Bronchial epithelial cell (primary cell): ENCODE data around the gene PAX9. TPM values are rescaled to one million over a fixed set of nuclear protein-coding genes. Genes with fewer than 3 reads are reported as not detected.
A peak's percentile ranks its signal among the peaks of the same experiment; 100 is the strongest.

ENCODE experiments used
- DNase-seq: peaks from one replicate; pipeline ENCODE4 v3.0.0-alpha.2; 2010; ENCODE audit warnings: low read depth
- FAIRE-seq: peaks from 2 replicates; lab custom pipeline; 2011; peaks lifted over from hg19 to GRCh38; lab: Jason Lieb, UNC
- H3K27me3 ChIP-seq: 2 replicates; pipeline ENCODE4 v1.5.1; 2011; ENCODE audit warnings: low read length; ENCODE audit not compliant: control insufficient read depth, insufficient read depth
- H3K36me3 ChIP-seq: 2 replicates; pipeline ENCODE4 v1.5.1; 2011; ENCODE audit warnings: low read length; ENCODE audit not compliant: control insufficient read depth, insufficient read depth
- H3K4me3 ChIP-seq: 2 replicates; pipeline ENCODE4 v1.5.1; 2011; ENCODE audit warnings: mild to moderate bottlenecking, low read depth, low read length, control low read depth
- total RNA-seq: library from RNA; depleted of rRNA; stranded (reverse); fragments of >200 nt; gene quantifications from 2 replicates; pipeline ENCODE4 v1.2.1, GENCODE V29; 2014
- TF ChIP-seq, protein P1 (sequence below): IDR thresholded peaks from 2 replicates; pipeline ENCODE4 v1.5.1; 2011; ENCODE audit warnings: mild to moderate bottlenecking, moderate library complexity, low read length, control low read depth, inconsistent platforms; ENCODE audit not compliant: insufficient read depth, severe bottlenecking

PAX9 gene
- total RNA-seq, 1 donor from 2014 or later, result 9.7 TPM

DNA sequence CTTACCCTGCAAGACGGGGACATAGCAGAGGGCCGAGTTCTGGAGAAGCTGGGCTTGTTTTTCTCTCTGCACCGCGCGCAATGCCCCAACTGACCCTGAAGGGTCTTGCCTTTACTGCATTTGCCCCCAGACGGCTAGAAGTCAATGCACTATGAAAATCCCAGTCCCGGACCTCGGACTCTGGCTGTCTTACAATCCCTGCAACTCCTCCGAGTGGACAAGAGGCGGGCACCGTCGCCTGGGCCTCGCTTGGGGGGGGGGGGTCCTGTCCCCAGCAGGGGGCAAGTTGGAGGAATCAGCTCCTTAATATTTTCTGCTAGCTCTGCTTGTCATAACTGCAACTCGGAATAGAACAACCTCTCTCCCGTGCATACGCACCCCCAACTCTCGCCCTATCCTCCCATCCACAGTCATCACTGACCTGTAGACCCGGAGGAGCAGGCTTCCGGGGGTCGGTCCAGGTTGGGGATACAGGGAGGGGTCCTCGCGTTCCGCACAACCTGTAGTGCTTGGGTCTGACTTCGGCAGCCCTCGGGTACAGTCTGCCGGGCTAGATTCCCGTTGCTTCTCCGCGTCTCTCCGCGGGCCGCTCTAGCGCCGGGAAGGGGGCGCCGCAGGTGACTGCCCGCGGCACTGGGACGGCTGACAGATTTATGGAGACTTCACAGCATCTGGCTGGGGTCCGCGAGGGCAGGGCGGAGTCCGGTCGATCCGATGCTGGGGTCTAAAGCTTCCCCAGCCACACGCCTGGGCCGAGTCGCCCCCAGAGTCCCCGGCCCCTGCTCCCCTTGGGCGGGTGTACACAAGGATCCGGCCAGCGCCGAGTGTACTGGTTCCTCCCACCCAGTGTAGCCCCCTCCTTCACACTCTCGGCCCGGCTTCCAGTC is 3.3 kb upstream of the PAX9 start:
- Histone ChIP-seq H3K4me3 (peak overlapping the region; percentile 41), H3K36me3 (peaks cover 2% of the 10 kb centered on the region), H3K27me3 (no peaks in the 10 kb centered on the region)
- no peak for DNase-seq
- TF ChIP-seq, protein P1, sequence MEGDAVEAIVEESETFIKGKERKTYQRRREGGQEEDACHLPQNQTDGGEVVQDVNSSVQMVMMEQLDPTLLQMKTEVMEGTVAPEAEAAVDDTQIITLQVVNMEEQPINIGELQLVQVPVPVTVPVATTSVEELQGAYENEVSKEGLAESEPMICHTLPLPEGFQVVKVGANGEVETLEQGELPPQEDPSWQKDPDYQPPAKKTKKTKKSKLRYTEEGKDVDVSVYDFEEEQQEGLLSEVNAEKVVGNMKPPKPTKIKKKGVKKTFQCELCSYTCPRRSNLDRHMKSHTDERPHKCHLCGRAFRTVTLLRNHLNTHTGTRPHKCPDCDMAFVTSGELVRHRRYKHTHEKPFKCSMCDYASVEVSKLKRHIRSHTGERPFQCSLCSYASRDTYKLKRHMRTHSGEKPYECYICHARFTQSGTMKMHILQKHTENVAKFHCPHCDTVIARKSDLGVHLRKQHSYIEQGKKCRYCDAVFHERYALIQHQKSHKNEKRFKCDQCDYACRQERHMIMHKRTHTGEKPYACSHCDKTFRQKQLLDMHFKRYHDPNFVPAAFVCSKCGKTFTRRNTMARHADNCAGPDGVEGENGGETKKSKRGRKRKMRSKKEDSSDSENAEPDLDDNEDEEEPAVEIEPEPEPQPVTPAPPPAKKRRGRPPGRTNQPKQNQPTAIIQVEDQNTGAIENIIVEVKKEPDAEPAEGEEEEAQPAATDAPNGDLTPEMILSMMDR, result no peak
- FAIRE-seq, result no peak

DNA sequence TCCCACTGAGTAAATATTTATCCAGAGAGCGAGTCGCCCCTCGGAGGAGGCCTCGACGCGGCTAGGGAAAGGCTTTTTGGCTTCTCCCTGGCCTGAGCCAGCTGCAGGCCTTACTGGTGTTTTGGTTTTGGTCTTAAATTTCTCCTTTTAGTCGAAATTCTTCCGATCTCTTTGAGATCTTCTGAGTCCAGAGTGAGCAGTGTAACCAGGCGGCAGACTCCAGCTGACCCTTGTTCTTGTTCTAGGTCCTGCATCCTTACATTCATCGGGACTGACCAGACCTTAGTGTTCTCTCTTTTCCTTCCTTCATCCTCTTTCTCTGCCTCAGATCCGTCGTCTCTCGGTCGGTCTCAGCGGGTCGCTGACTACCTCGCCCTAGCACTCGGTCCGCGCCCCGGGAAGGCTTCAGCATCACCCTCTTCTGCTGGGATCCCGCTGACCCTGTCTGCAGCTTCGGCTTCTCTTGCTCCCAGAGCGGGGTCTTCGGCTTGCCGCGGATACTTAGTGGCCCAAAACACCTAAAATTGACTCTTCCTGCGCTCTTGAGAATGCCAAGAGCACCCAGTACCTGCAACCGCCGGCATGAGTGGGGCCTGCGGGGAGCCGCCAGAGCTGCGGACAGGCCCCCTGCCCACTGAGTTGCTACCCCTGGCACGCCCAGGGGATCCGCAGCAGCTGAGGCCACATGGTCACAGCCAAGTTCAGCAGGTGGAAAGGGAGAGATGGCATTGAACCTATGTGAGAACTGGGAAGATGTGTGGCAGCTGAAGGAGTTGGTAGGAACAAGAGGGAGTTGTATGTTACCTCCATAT is 2.4 kb upstream of the PAX9 start:
- H3K27me3 ChIP-seq, result no peaks in the 10 kb centered on the region
- H3K4me3 ChIP-seq, result peak overlapping the region; percentile 41
- FAIRE-seq (no peak), DNase-seq (no peak)
- peaks cover 6% of the 10 kb centered on the region for H3K36me3 ChIP-seq
- TF ChIP-seq, protein P1, result no peak

DNA sequence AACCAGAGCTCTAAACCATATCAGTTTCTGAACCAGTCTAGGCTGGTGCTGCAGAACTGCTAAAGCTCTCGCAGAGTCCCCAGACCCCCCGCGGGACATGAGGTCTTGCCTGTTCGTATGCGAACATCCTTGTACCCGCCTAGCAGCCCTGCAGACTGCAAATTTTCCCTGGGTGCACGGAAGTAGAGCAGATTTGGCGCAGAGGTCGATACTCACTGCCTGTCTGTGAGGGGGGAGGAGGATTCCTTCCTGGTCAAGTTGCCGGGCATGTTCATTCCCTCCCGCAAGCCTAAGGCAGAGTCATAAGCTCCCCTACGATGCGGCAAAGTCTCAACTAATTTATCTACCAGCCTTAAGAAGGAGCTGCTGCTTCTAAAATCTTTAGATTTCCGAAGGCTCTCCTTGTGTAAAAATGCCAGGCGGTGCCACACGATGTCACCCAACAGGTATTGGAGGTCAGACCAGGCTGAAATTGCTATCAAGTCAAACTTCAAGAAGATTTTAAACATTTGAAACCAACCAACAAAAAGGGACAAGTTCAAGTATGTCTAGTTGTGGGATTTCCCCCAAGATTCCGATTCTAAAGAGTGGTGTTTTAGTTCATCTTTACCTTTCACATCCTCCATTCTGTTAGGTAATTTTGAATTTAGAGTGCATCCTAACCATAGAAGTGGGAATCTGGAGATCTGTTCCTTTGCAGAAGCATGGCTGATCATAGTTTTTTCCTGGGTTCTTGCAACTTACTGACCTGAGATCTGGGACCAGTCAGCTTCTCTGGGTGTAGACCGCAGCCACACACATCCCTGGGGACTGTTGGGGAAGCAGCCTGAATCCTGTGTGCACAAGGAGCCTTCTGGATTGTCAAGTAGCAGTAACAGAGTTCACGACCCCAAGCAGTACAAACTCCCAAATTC is 1.6 kb upstream of the PAX9 start:
- H3K27me3 ChIP-seq, result no peaks in the 10 kb centered on the region
- no peak for FAIRE-seq
- TF ChIP-seq, protein P1, result peak; percentile 10
- no peak overlapping the region for H3K4me3 ChIP-seq
- peaks cover 6% of the 10 kb centered on the region for H3K36me3 ChIP-seq
- peak; percentile 44 for DNase-seq

DNA sequence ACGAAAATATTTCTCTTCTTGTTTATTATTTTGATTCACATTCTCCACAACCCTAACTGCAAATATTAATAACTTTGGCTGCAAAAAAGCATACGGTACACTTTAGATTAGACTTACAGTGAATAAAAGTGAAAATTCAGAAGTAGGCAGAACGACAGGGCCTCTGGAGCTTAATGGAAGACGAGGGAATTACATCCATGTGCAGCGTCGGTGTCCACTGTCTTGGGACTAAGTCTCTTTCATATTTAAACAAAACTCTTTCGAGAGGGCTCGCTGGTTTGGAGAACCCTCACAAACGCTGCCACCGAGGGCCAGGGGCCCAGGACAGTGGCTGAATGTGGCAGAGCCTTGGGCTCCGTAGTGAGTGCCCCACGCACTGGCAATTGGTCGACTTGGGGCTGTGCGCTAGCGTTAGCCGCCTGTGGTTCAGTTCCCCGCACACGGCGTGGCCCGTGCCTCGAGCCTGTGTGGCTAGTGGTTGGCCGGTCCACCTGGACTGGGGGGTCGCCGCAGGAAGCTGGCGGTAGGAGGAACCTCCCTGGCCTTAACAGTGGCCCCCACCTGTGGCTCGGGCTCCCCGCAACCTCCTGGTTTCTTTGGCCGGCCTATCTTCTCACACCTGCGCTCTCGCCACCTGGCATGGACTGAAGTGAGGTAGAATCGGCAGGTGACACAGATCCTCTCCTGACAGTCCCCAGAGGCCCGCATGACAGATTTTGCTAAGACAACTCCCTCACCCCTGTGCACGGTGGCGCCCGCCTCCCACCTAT is 739 bp upstream of the PAX9 start:
- TF ChIP-seq, protein P1, result no peak
- FAIRE-seq (no peak), DNase-seq (no peak)
- Histone ChIP-seq H3K27me3 (no peaks in the 10 kb centered on the region), H3K4me3 (peak overlapping the region; percentile 67), H3K36me3 (peaks cover 8% of the 10 kb centered on the region)

DNA sequence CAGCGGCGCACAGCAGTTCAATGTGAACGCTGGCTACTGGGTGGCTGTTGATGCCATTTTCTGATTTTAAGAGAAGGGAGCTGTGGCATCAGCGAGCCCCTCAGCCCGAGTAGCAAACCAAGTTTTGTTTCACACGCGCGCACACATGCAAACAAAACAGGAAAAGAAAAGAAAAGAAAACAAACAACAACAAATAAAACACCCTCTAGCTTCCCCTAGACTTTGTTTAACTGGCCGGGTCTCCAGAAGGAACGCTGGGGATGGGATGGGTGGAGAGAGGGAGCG is 540 bp downstream of the PAX9 start:
- H3K4me3 ChIP-seq, result peak overlapping the region; percentile 67
- no peaks in the 10 kb centered on the region for H3K27me3 ChIP-seq
- TF ChIP-seq, protein P1, result no peak
- DNase-seq (no peak), FAIRE-seq (no peak)
- H3K36me3 ChIP-seq, result peaks cover 19% of the 10 kb centered on the region
